GM13977 (cell line): ENCODE measurements around the gene PNMT.
A peak's percentile ranks its signal among the peaks of the same experiment; 100 is the strongest.

Experiments used
- DNase-seq: peaks from one replicate; pipeline ENCODE4 v3.0.0; 2012; ENCODE audit warnings: low spot score
- CTCF ChIP-seq: IDR thresholded peaks from 2 replicates; pipeline ENCODE4 v1.5.1; 2012; ENCODE audit warnings: mild to moderate bottlenecking, control low read depth; ENCODE audit not compliant: insufficient read depth; ENCODE audit errors: extremely low read depth, missing control alignments
- in situ Hi-C: fragments of 300-500 bp; cut with MboI; formaldehyde crosslinking; loops from one replicate; pipeline ENCODE4 v1.12.0; 2022; ENCODE audit warnings: low sequenced_read_pairs, low pct_unique_long_range_greater_than_20kb, mixed read lengths, inconsistent platforms; ENCODE audit not compliant: unreplicated experiment

PNMT gene

GRCh38 chr17:39633570-39634183, 34.6 kb upstream of the PNMT start:
- in situ Hi-C loops = loop anchor here (10.0 kb wide), 1 partner anchor 341 kb away; no protein-coding TSS in a partner anchor
- DNase-seq = no peak
- TF ChIP-seq CTCF = no peak

GRCh38 chr17:39634384-39634871, 33.8 kb upstream of the PNMT start:
- TF ChIP-seq CTCF = peak; percentile 51
- DNase-seq = peak; percentile 61
- in situ Hi-C loops = loop anchor here (10.0 kb wide), 1 partner anchor 340 kb away; no protein-coding TSS in a partner anchor

- DNase-seq = no peak
- TF ChIP-seq CTCF = no peak
- in situ Hi-C loops = loop anchor here (10.0 kb wide), 1 partner anchor 339 kb away; no protein-coding TSS in a partner anchor
Observed at GRCh38 chr17:39635614-39636176, 32.6 kb upstream of the PNMT start.

- in situ Hi-C loops = loop anchor here (10.0 kb wide), 1 partner anchor 338 kb away; no protein-coding TSS in a partner anchor
- DNase-seq = peak; percentile 60
- no peak for TF ChIP-seq CTCF
Observed at GRCh38 chr17:39636587-39636926, 31.7 kb upstream of the PNMT start.

GRCh38 chr17:39636927-39637736, 31.1 kb upstream of the PNMT start, which contains the start of gene STARD3:
STARD3 (plus strand) TSS chr17:39637144; CDS start chr17:39653532, 16,388 bp downstream.
- peak; percentile 98 for DNase-seq
- peak; percentile 8 for TF ChIP-seq CTCF
- in situ Hi-C loops = loop anchor here (10.0 kb wide), 1 partner anchor 338 kb away; no protein-coding TSS in a partner anchor

- DNase-seq = no peak
- no peak for TF ChIP-seq CTCF
- in situ Hi-C loops = loop anchor here (10.0 kb wide), 1 partner anchor 336 kb away; no protein-coding TSS in a partner anchor
Observed at GRCh38 chr17:39638317-39638716, 29.9 kb upstream of the PNMT start.
